SK-N-SH treated with all-trans-retinoic acid at 6 μM for 48 hours (cell line): Measurements from ENCODE around the gene DGAT2.

Experiments used
- ARNTL ChIP-seq: fragments of 450-650 bp; formaldehyde crosslinking; IDR thresholded peaks from 2 replicates; pipeline ENCODE4 v1.5.0; 2020; ENCODE audit warnings: low read depth, mild to moderate bottlenecking, moderate library complexity, borderline replicate concordance
- CSRNP3 ChIP-seq: fragments of 250-450 bp; sonication (Bioruptor Pico); IDR thresholded peaks from 2 replicates; pipeline ENCODE4 v1.5.1; 2021; ENCODE audit warnings: mild to moderate bottlenecking, moderate library complexity
- ESRRG ChIP-seq: fragments of 250-450 bp; sonication (Bioruptor Pico); IDR thresholded peaks from 2 replicates; pipeline ENCODE4 v1.6.1; 2021; ENCODE audit warnings: mild to moderate bottlenecking
- PATZ1 ChIP-seq: fragments of 250-450 bp; sonication (Bioruptor Pico); IDR thresholded peaks from 2 replicates; pipeline ENCODE4 v1.8.0; 2020; ENCODE audit warnings: mild to moderate bottlenecking, moderate library complexity, borderline replicate concordance
- POU6F1 ChIP-seq: fragments of 250-450 bp; sonication (Bioruptor Pico); IDR thresholded peaks from 2 replicates; pipeline ENCODE4 v1.8.0; 2021; ENCODE audit warnings: low read depth, mild to moderate bottlenecking, moderate library complexity, borderline replicate concordance
- PPARA ChIP-seq: fragments of 250-450 bp; sonication (Bioruptor Pico); IDR thresholded peaks from 2 replicates; pipeline ENCODE4 v1.5.0; 2020; ENCODE audit warnings: mild to moderate bottlenecking, borderline replicate concordance
- RARB ChIP-seq: fragments of 250-450 bp; sonication (Bioruptor Pico); IDR thresholded peaks from 2 replicates; pipeline ENCODE4 v1.8.0; 2021; ENCODE audit warnings: mild to moderate bottlenecking, moderate library complexity
- TOX ChIP-seq: fragments of 250-450 bp; sonication (Bioruptor Pico); IDR thresholded peaks from 2 replicates; pipeline ENCODE4 v1.8.0; 2021; ENCODE audit warnings: mild to moderate bottlenecking, moderate library complexity, borderline replicate concordance
- TSHZ2 ChIP-seq: fragments of 250-450 bp; sonication (Bioruptor Pico); IDR thresholded peaks from 2 replicates; pipeline ENCODE4 v1.5.0; 2020; ENCODE audit warnings: mild to moderate bottlenecking, moderate library complexity
- ZFP30 ChIP-seq: fragments of 450-650 bp; formaldehyde crosslinking; IDR thresholded peaks from 2 replicates; pipeline ENCODE4 v1.5.0; 2022; ENCODE audit warnings: mild to moderate bottlenecking, moderate library complexity

- TF ChIP-seq ZFP30 (CRISPR knock-in tag) = no peak
- no peak for TF ChIP-seq TOX (CRISPR knock-in tag)
- TF ChIP-seq POU6F1 = no peak
- no peak for TF ChIP-seq ESRRG (CRISPR knock-in tag)
- no peak for TF ChIP-seq PPARA (CRISPR knock-in tag)
- no peak for TF ChIP-seq ARNTL (CRISPR knock-in tag)
- no peak for TF ChIP-seq RARB (CRISPR knock-in tag)
- no peak for TF ChIP-seq PATZ1
- no peak for TF ChIP-seq CSRNP3 (CRISPR knock-in tag)
- no peak for TF ChIP-seq TSHZ2 (CRISPR knock-in tag)
These were observed 8.7 kb upstream of the DGAT2 start for GRCh38 chr11:75759832-75760231.
